Epithelial cell of proximal tubule (primary cell): ENCODE measurements around the gene CMTM8. TPM values are rescaled to one million over a fixed set of nuclear protein-coding genes. Genes with fewer than 3 reads are reported as not detected.
"Not testable (repeated sequence)": the region's sequence is repeated elsewhere in the genome, so short reads cannot be mapped to it uniquely, and the experiment has no call there.

Source experiments
- DNase-seq: peaks from one replicate; pipeline ENCODE4 v3.0.0-alpha.2; 2011; ENCODE audit warnings: low read depth
- H3K4me3 ChIP-seq: 2 replicates; pipeline ENCODE4 v1.5.1; 2011; ENCODE audit warnings: low read depth, mild to moderate bottlenecking, low read length
- total RNA-seq: library from RNA; depleted of rRNA; stranded (reverse); fragments of >200 nt; gene quantifications from 2 replicates; pipeline ENCODE4 v1.2.3, GENCODE V29; 2015
- TF ChIP-seq, protein P1 (sequence below): conservative IDR thresholded peaks from 2 replicates; pipeline ENCODE4 v1.5.1; 2012; ENCODE audit warnings: low read depth, mild to moderate bottlenecking, low read length

CMTM8 gene
- total RNA-seq, 1 donor from 2014 or later, result 9.2 TPM

DNA sequence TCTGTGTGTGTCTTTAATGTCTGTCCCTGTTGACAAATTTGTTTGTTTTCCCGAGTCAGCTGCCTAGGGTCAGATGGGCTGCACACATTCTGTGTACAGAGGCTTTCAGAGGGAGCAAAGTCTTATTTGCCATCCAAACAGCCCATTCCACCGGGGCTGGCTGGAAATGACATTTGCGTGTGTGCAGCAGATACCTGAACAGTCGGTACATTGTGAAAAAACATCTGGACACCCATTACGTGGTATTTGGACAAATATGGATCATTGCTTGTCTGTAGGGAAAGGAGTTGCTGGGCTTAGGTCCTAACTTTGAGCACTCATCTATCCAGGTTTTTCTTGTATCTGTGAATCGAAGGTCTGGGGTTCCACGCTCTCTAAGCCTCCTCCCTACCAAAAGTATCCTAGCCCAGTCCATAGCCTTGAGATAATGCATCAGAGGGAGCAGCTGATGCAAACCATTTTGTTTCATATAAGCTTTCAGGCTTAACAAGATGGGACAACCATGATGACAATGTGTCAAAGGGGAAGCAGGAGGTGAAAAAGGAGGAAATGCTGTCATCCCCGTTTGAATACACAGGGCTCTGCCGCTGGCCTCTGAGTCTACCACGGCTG is 22.2 kb upstream of the CMTM8 start:
- DNase-seq, result no peak
- H3K4me3 ChIP-seq, result no peak overlapping the region
- TF ChIP-seq, protein P1, sequence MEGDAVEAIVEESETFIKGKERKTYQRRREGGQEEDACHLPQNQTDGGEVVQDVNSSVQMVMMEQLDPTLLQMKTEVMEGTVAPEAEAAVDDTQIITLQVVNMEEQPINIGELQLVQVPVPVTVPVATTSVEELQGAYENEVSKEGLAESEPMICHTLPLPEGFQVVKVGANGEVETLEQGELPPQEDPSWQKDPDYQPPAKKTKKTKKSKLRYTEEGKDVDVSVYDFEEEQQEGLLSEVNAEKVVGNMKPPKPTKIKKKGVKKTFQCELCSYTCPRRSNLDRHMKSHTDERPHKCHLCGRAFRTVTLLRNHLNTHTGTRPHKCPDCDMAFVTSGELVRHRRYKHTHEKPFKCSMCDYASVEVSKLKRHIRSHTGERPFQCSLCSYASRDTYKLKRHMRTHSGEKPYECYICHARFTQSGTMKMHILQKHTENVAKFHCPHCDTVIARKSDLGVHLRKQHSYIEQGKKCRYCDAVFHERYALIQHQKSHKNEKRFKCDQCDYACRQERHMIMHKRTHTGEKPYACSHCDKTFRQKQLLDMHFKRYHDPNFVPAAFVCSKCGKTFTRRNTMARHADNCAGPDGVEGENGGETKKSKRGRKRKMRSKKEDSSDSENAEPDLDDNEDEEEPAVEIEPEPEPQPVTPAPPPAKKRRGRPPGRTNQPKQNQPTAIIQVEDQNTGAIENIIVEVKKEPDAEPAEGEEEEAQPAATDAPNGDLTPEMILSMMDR, result no peak

DNA sequence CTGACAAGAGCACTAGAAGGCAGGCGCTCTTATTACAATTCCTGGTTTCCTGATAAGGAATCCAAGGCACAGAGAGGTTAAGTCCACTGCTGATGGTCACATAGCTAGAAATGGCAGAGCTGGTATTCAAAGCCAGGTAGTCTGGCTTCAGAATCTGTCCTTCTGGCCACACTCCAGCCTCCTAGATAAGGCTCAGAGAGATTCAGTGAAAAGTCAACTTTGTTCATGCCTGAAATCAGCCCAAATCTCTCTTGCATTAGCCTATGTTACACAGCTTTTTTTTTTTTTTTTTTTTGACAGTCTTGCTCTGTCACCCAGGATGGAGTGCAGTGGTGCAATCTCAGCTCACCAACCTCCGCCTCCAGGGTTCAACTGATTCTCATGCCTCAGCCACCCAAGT is 21.1 kb upstream of the CMTM8 start:
- no peak overlapping the region for H3K4me3 ChIP-seq
- TF ChIP-seq, protein P1, result no peak
- DNase-seq, result no peak

DNA sequence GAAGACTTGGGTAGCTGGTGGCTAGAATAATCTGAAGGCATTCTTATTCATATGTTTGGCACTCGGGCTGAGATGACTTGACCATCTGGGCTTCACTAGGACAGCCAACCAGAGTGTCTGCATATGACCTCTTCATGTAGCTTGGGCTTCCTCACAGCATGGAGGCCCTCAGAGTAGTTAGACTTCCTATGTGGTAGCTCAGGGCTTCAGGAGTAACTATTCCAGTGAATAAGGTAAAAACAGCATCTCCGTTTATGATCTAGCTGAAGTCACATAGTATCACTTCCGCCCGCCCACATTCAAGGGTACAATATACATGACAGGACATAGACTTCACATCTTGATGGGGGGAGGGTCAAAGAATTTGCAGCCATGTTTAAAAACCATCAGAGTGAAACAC is 18.9 kb upstream of the CMTM8 start:
- no peak for DNase-seq
- TF ChIP-seq, protein P1, result no peak
- no peak overlapping the region for H3K4me3 ChIP-seq

DNA sequence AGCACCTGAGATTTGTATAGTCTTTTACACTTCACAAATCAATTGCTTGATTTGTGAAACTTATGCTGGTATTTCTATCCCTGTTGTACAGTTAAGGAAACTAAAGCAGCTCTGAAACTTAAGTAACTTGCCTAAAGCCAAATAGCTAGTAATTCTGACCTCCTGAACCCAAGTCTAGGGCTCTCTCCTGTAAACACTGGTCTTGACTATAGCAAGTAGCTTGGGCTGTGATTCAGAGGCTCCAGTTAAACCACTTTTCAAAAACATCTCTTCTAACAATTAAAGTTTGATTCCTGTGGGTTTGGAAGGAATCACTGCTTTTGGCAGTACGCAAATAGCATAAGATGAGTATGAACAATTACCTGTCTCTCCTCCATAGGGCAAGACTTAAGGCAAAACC is 18.5 kb upstream of the CMTM8 start:
- H3K4me3 ChIP-seq, result no peak overlapping the region
- TF ChIP-seq, protein P1, result no peak
- DNase-seq, result no peak

DNA sequence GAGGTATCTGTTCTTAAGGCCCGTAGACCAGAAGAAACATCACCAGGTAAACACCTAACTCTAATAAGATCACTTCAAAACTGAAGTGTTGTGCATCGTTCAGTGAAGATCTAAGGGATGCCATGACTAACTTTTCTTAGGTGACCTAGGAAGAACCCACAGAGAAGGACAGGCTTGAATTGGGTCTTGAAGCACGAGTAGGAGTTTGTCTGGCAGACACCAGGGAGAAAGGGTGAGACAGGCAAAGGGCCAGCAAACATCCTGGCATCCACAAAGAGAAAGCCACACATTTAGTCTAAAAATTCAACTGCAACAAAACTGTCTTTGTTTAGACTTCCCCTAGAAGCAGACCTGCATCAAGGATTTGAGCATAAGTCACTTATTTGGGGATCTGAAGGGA is 15.5 kb upstream of the CMTM8 start:
- no peak overlapping the region for H3K4me3 ChIP-seq
- TF ChIP-seq, protein P1, result no peak
- DNase-seq, result no peak

DNA sequence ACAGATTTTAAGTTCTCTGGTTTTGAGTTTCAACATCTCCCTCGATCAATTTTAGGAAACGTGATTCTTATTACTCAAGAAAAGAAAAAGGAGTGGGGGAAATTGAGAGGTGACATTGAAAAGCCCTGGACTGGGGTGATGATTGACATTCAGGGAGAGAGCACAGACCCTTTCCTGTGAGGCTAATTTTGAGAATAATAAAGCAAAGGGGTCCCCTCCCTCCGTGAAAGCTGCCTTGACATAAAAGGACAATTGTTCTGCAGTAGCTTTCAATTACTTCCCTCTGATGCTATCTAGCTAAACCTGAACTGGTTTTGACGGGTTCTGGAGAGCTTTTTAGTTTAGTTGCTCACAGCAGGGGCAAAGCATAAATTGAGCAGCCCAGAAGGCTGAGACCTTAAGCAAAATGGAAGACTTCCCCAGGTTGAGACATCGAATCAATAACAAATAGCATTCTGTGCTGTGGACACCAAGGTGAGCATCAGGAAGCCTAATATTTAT is 14.4 kb upstream of the CMTM8 start:
- TF ChIP-seq, protein P1, result no peak

DNA sequence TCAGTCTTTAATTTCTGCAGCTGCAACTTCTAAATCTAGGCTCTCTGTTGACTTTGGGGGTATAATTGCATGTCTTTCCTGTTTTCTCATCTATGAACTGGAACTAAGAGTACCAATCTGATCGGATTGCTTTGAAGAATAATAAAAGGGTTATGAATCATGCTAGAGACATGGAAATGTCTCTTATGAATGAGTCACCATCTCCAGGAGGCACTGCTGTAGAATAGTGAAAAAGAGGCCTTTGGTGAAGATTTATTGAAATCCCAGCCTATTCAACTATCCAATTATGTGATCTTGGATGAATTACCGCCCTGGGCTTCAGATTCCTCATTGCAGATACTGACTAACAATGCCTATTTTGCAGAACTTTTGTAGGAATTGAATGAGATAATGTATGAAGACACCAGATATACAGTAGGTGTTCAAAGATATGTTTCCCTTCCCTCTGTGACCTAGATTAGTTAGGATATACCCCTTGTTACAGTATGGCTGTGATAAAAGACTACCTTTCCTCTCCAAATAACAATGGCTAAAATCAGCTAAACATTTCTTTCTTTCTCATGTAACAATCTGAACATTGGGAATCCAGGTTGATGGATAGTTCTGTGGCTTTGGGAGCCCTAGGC is 11.5 kb upstream of the CMTM8 start:
- H3K4me3 ChIP-seq, result no peak overlapping the region
- TF ChIP-seq, protein P1, result no peak
- DNase-seq, result no peak

More for the DNA sequence above, 14.4 kb upstream of the CMTM8 start:
- DNase-seq, result no peak
- no peak overlapping the region for H3K4me3 ChIP-seq

DNA sequence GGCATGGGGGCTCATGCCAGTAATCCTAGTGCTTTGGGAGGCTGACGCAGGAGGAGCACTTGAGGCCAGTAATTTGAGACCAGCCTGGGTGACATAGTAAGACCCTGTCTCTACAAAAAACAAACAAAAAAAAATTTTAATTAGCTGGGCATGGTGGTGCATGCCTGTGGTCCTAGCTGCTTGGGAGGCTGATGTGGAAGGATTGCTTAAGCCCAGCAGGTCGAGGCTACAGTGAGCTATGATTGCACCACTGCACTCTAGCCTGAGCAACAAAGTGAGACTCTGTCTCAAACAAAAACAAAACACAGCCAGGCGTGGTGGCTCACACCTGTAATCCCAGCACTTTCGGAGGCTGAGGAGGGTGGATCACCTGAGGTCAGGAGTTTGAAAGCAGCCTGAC is 9.7 kb upstream of the CMTM8 start:
- not testable (repeated sequence) for DNase-seq, H3K4me3 ChIP-seq
